ENCODE results near the gene ASPDH.
"Not testable (repeated sequence)": the region's sequence is repeated elsewhere in the genome, so short reads cannot be mapped to it uniquely, and the experiment has no call there.

Gene ASPDH

DNA sequence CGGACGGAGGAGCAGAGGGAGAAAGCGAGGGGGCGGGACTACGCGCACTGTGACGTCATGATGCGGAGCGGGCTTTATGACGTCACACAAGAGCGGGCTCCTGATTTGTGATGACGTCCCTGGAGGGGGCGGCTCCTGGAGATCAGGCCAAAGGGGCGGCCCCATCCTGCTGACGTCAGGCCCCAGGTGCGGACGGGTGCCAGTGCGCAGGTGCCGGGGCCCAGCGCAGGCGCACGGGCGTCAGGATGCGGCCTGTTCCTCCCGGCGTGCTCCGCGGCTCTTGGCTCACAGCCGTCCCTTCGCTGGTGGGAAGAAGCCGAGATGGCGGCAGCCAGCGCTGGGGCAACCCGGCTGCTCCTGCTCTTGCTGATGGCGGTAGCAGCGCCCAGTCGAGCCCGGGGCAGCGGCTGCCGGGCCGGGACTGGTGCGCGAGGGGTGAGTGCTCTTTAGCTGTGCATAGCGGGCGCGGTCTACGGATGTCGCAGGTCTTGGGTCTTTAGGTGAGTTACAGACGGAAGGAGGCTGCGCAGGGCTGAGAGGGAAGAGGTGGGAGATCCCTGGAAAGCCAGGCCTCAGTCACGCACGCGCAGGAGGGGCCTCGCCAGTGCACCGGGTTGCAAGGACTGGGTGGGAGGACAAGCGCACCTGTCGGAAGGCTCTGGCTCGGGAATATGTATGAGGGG lies 37.3 kb downstream of the ASPDH start, which contains the start of the genes EMC10 and GARIN5A:
Gene EMC10 (plus strand): TSS at position 284 of the 683 bp plus-strand sequence. CDS start 38 bp downstream, at position 322.
Gene GARIN5A (minus strand): TSS at position 625 of the 683 bp plus-strand sequence. CDS start 460 bp downstream, at position 165.
- DNase-seq = peak; percentile 93

DNA sequence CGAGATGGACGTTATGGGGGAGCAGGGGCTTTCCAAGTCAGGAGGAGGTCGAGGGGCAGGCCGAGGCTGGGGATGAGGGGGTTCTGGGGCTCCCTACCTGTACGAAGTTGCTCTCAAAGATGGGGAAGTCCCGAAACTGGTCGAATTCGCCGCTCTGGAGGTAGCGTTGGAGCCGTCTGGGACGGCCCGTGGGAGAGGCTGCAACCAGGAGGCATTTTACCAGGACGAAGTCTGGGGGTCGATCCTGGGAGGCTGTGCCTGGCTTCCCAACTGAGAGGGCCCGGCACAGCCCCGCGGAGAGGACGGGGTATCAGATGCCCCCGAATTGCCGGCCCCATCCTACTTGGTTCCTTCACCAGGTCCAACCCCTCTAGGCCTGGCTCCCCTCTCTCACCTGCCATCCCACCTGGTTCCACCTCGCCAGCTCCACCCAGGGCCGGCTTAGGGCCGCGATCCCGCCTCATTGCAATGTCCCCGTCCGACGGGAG lies 37.9 kb downstream of the ASPDH start:
- no peak for DNase-seq

DNA sequence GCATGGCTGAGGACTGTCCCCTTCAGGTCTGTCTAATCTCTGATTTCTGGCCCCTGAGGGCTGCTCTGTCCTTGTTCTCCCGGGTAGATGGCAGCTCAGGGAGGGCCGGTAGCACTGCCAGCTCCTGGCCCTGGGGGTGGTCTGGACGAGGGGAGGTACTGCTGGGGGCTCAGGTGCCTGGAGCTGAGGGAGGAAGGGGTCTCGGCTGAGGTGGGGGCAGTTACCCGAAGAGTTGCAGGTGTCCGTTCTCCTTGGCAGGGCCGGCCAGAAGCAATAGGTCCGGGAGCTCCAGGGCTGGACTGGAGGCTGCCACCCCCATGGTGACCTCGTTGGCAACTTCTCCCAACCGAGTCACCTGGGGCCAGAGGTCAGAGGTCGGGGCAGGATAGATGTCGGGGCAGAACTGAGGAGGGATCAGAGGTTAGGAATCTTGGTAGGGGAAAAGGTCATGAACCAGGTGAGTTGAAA lies 38.6 kb downstream of the ASPDH start:
- no peak for DNase-seq

DNA sequence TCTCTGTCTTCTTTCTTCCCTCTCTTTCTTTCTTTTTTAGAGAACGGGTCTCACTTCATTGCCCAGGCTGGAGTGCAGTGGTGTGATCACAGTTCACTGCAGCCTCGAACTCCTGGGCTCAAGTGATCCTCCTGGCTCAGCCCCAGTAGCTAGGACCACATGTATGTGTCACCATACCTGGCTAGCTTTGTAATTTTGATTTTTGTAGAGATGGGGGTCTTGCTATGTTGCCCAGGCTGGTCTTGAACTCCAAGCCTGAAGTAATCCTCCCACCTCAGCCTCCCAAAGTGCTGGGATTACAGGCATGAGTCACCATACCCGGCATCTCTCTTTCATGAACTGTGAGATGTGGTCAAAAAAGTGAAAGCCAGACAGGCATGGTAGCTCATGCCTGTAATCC lies 40.4 kb downstream of the ASPDH start:
- not testable (repeated sequence) for DNase-seq

DNA sequence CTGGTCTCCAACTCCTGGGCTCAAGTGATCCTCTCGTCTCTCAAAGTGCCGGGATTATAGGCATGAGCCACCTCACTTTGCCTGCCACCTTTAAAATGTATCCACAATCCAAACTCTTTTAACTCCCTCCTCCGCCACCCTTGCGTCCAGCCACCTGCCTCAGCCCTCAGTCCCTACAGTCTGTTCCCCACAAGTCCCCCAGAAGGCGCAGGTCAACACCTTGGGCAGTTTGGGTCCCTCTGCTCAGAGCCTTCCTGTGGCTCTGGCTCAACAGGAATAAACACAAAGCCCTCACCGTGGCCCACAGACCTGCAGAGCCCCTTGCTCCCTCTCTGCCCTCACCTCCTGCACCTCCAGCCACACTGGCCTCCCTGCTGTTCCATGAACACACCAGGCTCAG lies 44.9 kb downstream of the ASPDH start:
- no peak for DNase-seq

DNA sequence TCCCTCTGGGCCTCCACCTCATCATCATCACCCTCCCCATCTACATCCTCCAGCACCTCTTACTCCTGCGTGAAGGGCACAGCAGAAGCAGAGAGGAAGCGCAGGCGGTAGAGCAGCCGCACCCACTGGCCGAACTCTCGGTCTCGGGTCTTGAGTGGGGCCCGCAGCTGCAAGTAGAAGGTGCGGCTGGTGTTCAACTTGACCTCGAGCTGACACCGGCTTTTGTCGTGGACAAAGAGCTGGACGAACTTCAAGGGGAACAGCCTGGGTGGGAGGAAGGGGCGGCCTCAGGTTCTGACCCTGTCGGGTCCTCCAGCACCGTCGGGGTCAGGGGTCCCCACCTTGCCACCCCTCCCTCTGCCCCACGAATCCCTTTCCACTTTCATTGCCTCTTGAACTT lies 46.1 kb downstream of the ASPDH start:
- no peak for DNase-seq

DNA sequence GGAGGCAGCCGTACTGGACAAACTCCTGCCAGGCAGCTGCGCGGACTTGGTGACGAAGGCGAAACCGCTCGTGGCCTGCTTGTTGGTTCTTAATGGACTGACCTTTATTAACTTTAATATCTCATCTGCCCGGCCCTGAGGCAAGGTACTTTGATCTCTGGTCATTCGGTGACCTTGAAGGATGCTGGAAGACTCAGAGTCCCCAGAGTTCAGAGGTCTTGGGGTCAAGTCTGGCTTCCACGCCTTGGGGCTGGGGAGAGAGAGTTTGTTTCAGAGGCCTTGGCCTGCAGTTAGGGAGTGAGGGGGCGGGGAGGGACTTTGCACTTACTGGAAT lies 47.0 kb downstream of the ASPDH start:
- no peak for DNase-seq

DNA sequence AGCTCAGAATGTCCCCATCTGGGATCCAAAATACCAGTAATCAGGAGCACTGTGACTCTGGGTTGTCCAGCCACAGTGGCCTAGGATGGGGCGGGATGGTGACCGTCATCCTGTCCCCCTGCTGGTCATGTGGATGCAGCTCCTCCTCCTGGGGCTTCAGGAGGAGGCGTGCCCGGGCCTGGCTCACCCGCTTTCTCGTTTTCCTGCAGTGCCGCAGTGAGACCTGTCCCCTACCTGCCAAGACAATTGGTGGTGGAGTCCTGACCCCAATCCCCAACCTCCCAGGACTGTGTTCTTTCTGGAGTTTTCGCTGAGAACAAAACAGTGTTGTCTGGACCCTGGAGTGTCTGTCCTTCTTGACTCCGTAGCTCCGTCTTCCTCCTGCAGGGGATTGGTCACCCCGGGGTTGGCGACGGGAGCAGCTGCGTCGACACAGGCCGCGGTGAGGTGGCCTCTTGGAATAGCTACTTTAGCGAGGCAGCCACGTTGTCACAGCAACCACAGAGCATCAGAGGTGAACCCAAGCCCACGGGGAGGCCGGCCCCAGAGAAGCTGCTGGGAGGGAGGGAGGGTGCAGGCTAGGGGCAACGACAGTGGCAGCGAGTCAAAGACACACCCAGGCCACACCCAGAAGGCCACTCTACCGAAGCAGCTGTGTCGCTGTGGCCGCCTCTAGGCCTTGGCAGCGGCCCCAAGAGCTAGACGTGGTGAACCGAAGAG lies 47.6 kb downstream of the ASPDH start:
- DNase-seq = no peak

DNA sequence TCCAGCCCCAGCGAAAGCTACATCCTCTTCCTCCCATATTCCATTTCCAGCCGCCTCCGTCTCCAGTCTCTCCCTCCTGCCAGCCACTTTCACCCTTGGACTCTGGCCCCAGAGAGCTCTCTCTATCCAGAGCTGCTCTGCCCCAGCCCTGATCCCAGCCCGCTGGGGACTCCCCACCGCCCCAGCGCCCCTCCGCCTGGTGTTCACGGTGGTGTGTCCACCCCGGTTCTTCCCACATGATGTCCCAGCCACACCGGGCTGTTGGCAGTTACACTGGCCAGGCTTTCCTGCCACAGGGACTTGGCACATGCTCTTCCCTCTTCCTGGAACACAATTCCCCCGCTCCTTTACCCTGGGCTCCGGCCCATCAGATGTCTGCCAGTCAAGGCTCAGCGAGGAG lies 48.7 kb downstream of the ASPDH start:
- no peak for DNase-seq

DNA sequence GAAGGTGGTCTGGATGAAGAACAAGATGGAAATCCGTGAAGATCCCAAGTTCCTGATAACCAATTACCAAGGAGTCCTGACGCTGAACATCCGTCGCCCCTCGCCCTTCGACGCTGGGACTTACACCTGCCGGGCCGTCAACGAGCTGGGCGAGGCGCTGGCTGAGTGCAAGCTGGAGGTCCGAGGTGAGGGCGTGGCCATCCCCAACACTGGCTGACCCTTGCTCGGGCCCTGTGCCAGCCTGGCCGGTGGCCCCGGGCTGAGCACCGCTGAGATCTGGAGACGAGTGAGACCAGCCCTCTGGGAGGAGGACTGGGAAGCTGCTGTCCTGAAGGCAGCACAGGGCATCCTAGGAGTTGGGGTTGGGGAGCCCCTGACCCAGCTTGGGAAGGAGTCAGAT lies 49.4 kb downstream of the ASPDH start:
- DNase-seq = no peak

DNA sequence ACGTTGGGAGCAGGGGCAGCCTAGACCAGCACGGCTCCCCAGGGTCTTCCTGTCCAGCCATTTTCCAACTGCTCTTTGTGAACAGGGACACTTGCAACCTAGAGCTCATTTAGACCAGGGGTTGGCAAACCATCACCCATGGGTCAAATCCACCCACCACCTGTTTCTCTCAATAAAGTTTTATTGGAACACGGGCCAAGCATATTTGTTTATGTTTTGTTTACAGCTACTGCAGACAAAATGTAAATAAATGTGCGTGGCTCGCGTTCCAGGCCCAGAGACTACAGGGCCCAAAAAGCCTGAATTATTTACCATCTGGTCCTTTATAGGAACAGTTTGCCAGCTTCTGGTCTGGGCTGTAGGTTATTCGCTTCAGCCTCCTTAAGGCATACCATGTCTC lies 50.7 kb downstream of the ASPDH start:
- DNase-seq = no peak

All from stimulated activated CD4-positive, alpha-beta T cell treated with anti-CD3 and anti-CD28 coated beads, Interleukin-4, amount 100 ng/mL, for 24 hours (primary cell).